ENCODE results near the gene ADAMTS20.

ADAMTS20 gene

GRCh38 chr12:43436597-43436996 is 115.4 kb downstream of the ADAMTS20 start:
- H3K18ac ChIP-seq (ENCODE audit: low read length): no peak overlapping the region
- no peak overlapping the region for H3K27ac ChIP-seq (ENCODE audit: low read depth, low read length)
- no peak overlapping the region for H3K23ac ChIP-seq (ENCODE audit: low read length)
- H3K79me2 ChIP-seq (ENCODE audit: control insufficient read depth, insufficient read depth, low read length, poor library complexity): no peaks in the 10 kb centered on the region
- no peak overlapping the region for H4K8ac ChIP-seq (ENCODE audit: low read depth, low read length)
- no peak overlapping the region for H3K4ac ChIP-seq (ENCODE audit: low read depth, low read length)
- H3K36me3 ChIP-seq (ENCODE audit: control insufficient read depth in 1 of 2, insufficient read depth in 2 of 2, low read length in 2 of 2): no peaks in the 10 kb centered on the region
- no peak overlapping the region for H4K91ac ChIP-seq (ENCODE audit: low read depth, low read length)
- no CpG with 5 or more reads among the region's 4 CpGs for WGBS (ENCODE audit: extremely low coverage, insufficient coverage, insufficient read length)
- H2BK5ac ChIP-seq (ENCODE audit: low read depth, low read length, poor library complexity): no peak overlapping the region
- no peak overlapping the region for H2AK5ac ChIP-seq (ENCODE audit: low read length)
- no peak overlapping the region for H3K4me2 ChIP-seq (ENCODE audit: low read length)
- H3K4me3 ChIP-seq (ENCODE audit: low read depth, low read length): no peak overlapping the region
- H3K4me1 ChIP-seq (ENCODE audit: control insufficient read depth in 1 of 2, insufficient read depth in 2 of 2, low read length in 2 of 2): no peaks in the 10 kb centered on the region
- no peaks in the 10 kb centered on the region for H3K9me3 ChIP-seq (ENCODE audit: insufficient read depth, low read depth, low read length)
- no peaks in the 10 kb centered on the region for H3K27me3 ChIP-seq (ENCODE audit: insufficient read depth, low read length)
- H3K14ac ChIP-seq (ENCODE audit: low read length): no peak overlapping the region
- no peaks in the 10 kb centered on the region for H3K79me1 ChIP-seq (ENCODE audit: low read length)
- no peak overlapping the region for H4K12ac ChIP-seq (ENCODE audit: low read depth, low read length)
- no peak overlapping the region for H2BK120ac ChIP-seq (ENCODE audit: insufficient read depth, low read length, poor library complexity)
- H2BK12ac ChIP-seq (ENCODE audit: low read length): no peak overlapping the region
- no peak overlapping the region for H3K9ac ChIP-seq (ENCODE audit: low read length)
- no peak overlapping the region for H2AFZ ChIP-seq (ENCODE audit: insufficient read depth, low read length, poor library complexity)
- DNase-seq: peak in 1 of 2 donors; percentile 13

GRCh38 chr12:43434614-43435013 is 117.4 kb downstream of the ADAMTS20 start:
- Histone ChIP-seq H3K4me2 (ENCODE audit: low read length) (no peak overlapping the region), H2AK5ac (ENCODE audit: low read length) (no peak overlapping the region), H2BK120ac (ENCODE audit: insufficient read depth, low read length, poor library complexity) (no peak overlapping the region), H3K9me3 (ENCODE audit: insufficient read depth, low read depth, low read length) (no peaks in the 10 kb centered on the region), H3K23ac (ENCODE audit: low read length) (no peak overlapping the region), H3K9ac (ENCODE audit: low read length) (no peak overlapping the region), H3K36me3 (ENCODE audit: control insufficient read depth in 1 of 2, insufficient read depth in 2 of 2, low read length in 2 of 2) (no peaks in the 10 kb centered on the region), H3K4me3 (ENCODE audit: low read depth, low read length) (no peak overlapping the region), H4K91ac (ENCODE audit: low read depth, low read length) (no peak overlapping the region), H3K79me2 (ENCODE audit: control insufficient read depth, insufficient read depth, low read length, poor library complexity) (no peaks in the 10 kb centered on the region), H3K4ac (ENCODE audit: low read depth, low read length) (no peak overlapping the region), H3K79me1 (ENCODE audit: low read length) (no peaks in the 10 kb centered on the region), H3K14ac (ENCODE audit: low read length) (no peak overlapping the region), H3K27ac (ENCODE audit: low read depth, low read length) (no peak overlapping the region), H3K18ac (ENCODE audit: low read length) (no peak overlapping the region), H2BK5ac (ENCODE audit: low read depth, low read length, poor library complexity) (no peak overlapping the region), H2AFZ (ENCODE audit: insufficient read depth, low read length, poor library complexity) (no peak overlapping the region), H3K4me1 (ENCODE audit: control insufficient read depth in 1 of 2, insufficient read depth in 2 of 2, low read length in 2 of 2) (no peaks in the 10 kb centered on the region), H4K8ac (ENCODE audit: low read depth, low read length) (no peak overlapping the region), H3K27me3 (ENCODE audit: insufficient read depth, low read length) (no peaks in the 10 kb centered on the region), H2BK12ac (ENCODE audit: low read length) (no peak overlapping the region), H4K12ac (ENCODE audit: low read depth, low read length) (no peak overlapping the region)
- no CpG with 5 or more reads among the region's 2 CpGs for WGBS (ENCODE audit: extremely low coverage, insufficient coverage, insufficient read length)
- DNase-seq: no peak

GRCh38 chr12:43428088-43428600 is 123.9 kb downstream of the ADAMTS20 start:
- Histone ChIP-seq H3K4ac (ENCODE audit: low read depth, low read length) (no peak overlapping the region), H3K23ac (ENCODE audit: low read length) (no peak overlapping the region), H3K9me3 (ENCODE audit: insufficient read depth, low read depth, low read length) (no peaks in the 10 kb centered on the region), H3K4me3 (ENCODE audit: low read depth, low read length) (no peak overlapping the region), H2AK5ac (ENCODE audit: low read length) (no peak overlapping the region), H3K79me1 (ENCODE audit: low read length) (no peaks in the 10 kb centered on the region), H4K91ac (ENCODE audit: low read depth, low read length) (no peak overlapping the region), H3K4me1 (ENCODE audit: control insufficient read depth in 1 of 2, insufficient read depth in 2 of 2, low read length in 2 of 2) (no peaks in the 10 kb centered on the region), H4K8ac (ENCODE audit: low read depth, low read length) (no peak overlapping the region), H4K12ac (ENCODE audit: low read depth, low read length) (no peak overlapping the region), H2BK12ac (ENCODE audit: low read length) (no peak overlapping the region), H2BK5ac (ENCODE audit: low read depth, low read length, poor library complexity) (no peak overlapping the region), H3K36me3 (ENCODE audit: control insufficient read depth in 1 of 2, insufficient read depth in 2 of 2, low read length in 2 of 2) (no peaks in the 10 kb centered on the region), H3K9ac (ENCODE audit: low read length) (no peak overlapping the region), H3K4me2 (ENCODE audit: low read length) (no peak overlapping the region), H3K27ac (ENCODE audit: low read depth, low read length) (no peak overlapping the region), H3K14ac (ENCODE audit: low read length) (no peak overlapping the region), H3K18ac (ENCODE audit: low read length) (no peak overlapping the region), H3K79me2 (ENCODE audit: control insufficient read depth, insufficient read depth, low read length, poor library complexity) (no peaks in the 10 kb centered on the region), H3K27me3 (ENCODE audit: insufficient read depth, low read length) (no peaks in the 10 kb centered on the region), H2AFZ (ENCODE audit: insufficient read depth, low read length, poor library complexity) (no peak overlapping the region), H2BK120ac (ENCODE audit: insufficient read depth, low read length, poor library complexity) (no peak overlapping the region)
- no CpG with 5 or more reads among the region's 5 CpGs for WGBS (ENCODE audit: extremely low coverage, insufficient coverage, insufficient read length)
- DNase-seq: no peak

- H3K27me3 ChIP-seq (ENCODE audit: insufficient read depth, low read length): no peaks in the 10 kb centered on the region
- H2BK120ac ChIP-seq (ENCODE audit: insufficient read depth, low read length, poor library complexity): no peak overlapping the region
- WGBS (ENCODE audit: extremely low coverage, insufficient coverage, insufficient read length): no CpG with 5 or more reads among the region's 3 CpGs
- H3K79me1 ChIP-seq (ENCODE audit: low read length): no peaks in the 10 kb centered on the region
- no peak overlapping the region for H4K12ac ChIP-seq (ENCODE audit: low read depth, low read length)
- no peak overlapping the region for H2AFZ ChIP-seq (ENCODE audit: insufficient read depth, low read length, poor library complexity)
- no peak overlapping the region for H4K91ac ChIP-seq (ENCODE audit: low read depth, low read length)
- H2BK12ac ChIP-seq (ENCODE audit: low read length): no peak overlapping the region
- no peak overlapping the region for H3K9ac ChIP-seq (ENCODE audit: low read length)
- H3K18ac ChIP-seq (ENCODE audit: low read length): no peak overlapping the region
- no peak overlapping the region for H3K14ac ChIP-seq (ENCODE audit: low read length)
- DNase-seq: peak in 1 of 2 donors; percentile 32
- H3K4ac ChIP-seq (ENCODE audit: low read depth, low read length): no peak overlapping the region
- H3K4me1 ChIP-seq (ENCODE audit: control insufficient read depth in 1 of 2, insufficient read depth in 2 of 2, low read length in 2 of 2): no peaks in the 10 kb centered on the region
- H3K27ac ChIP-seq (ENCODE audit: low read depth, low read length): no peak overlapping the region
- no peak overlapping the region for H2BK5ac ChIP-seq (ENCODE audit: low read depth, low read length, poor library complexity)
- H3K79me2 ChIP-seq (ENCODE audit: control insufficient read depth, insufficient read depth, low read length, poor library complexity): no peaks in the 10 kb centered on the region
- H4K8ac ChIP-seq (ENCODE audit: low read depth, low read length): no peak overlapping the region
- H3K23ac ChIP-seq (ENCODE audit: low read length): no peak overlapping the region
- no peaks in the 10 kb centered on the region for H3K9me3 ChIP-seq (ENCODE audit: insufficient read depth, low read depth, low read length)
- no peaks in the 10 kb centered on the region for H3K36me3 ChIP-seq (ENCODE audit: control insufficient read depth in 1 of 2, insufficient read depth in 2 of 2, low read length in 2 of 2)
- no peak overlapping the region for H3K4me3 ChIP-seq (ENCODE audit: low read depth, low read length)
- H3K4me2 ChIP-seq (ENCODE audit: low read length): no peak overlapping the region
- no peak overlapping the region for H2AK5ac ChIP-seq (ENCODE audit: low read length)
Measured at GRCh38 chr12:43425361-43425760, 126.6 kb downstream of the ADAMTS20 start.

All from trophoblast cell (in vitro differentiated cells and primary cell).